Measurements from ENCODE around the gene PDCL2.

DNA sequence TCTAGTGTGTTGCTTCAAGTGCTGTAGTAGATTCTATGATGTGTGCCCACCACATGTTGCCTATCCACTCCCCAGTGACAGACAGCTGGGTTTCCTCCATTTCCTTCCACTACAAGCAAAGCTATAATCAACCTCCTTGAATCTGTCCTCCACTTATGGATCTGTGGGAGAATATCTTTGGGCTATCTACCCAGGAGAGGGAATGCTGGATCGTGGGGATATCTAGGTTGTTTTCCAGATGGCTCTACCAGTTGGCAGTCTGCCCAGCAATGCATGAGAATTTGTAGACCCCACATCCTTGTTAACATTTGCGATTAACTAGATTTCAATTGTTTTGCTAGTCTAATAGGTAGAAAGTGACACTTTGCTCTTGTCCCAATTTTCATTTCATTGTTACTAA is 33.8 kb upstream of the PDCL2 start:
- TF ChIP-seq CTCF (IDR thresholded peaks at IDR 0.05; ENCODE audit: poor library complexity, severe bottlenecking) = no peak
- TF ChIP-seq EP300 (conservative IDR thresholded peaks at IDR 0.05; ENCODE audit: poor library complexity, severe bottlenecking) = no peak
- no peak for TF ChIP-seq REST (IDR thresholded peaks at IDR 0.05; ENCODE audit: borderline replicate concordance)
- no peak for TF ChIP-seq EZH2 (IDR thresholded peaks at IDR 0.05; ENCODE audit: borderline replicate concordance, insufficient read depth, low read length, poor library complexity, severe bottlenecking)

Measured in neural cell (in vitro differentiated cells).